OCI-LY1 (cell line): Measurements from ENCODE around the gene EFHC1.

Experiments
- H2AFZ ChIP-seq: fragments of 200-600 bp; sonication (generic), shearing (Covaris generic); 2 replicates; pipeline ENCODE4 v1.6.0; 2014; ENCODE audit warnings: antibody characterized with exemption, mild to moderate bottlenecking, low read length
- H3F3A ChIP-seq: fragments of 200-600 bp; sonication (generic), shearing (Covaris generic); 2 replicates; pipeline ENCODE4 v1.6.0; 2014; ENCODE audit warnings: mild to moderate bottlenecking, antibody characterized with exemption, low read length, moderate library complexity; ENCODE audit not compliant: insufficient read depth
- H3K27ac ChIP-seq: fragments of 200-600 bp; sonication (generic); 2 replicates; pipeline ENCODE4 v1.5.1; 2014; ENCODE audit warnings: low read length, mixed run types, mild to moderate bottlenecking, low read depth; ENCODE audit not compliant: poor library complexity, severe bottlenecking
- H3K27me3 ChIP-seq: fragments of 200-600 bp; sonication (generic); 2 replicates; pipeline ENCODE4 v1.6.0; 2014; ENCODE audit warnings: antibody characterized with exemption, mild to moderate bottlenecking, low read length, moderate library complexity; ENCODE audit not compliant: insufficient read depth
- H3K36me3 ChIP-seq: fragments of 200-600 bp; sonication (generic); 2 replicates; pipeline ENCODE4 v1.6.1; 2014; ENCODE audit warnings: mild to moderate bottlenecking, antibody characterized with exemption, low read length, moderate library complexity, mixed read lengths; ENCODE audit not compliant: insufficient read depth
- H3K4me1 ChIP-seq: fragments of 200-600 bp; sonication (generic); 2 replicates; pipeline ENCODE4 v1.5.1; 2014; ENCODE audit warnings: mild to moderate bottlenecking, low read length, moderate library complexity; ENCODE audit not compliant: insufficient read depth, severe bottlenecking
- H3K4me2 ChIP-seq: fragments of 200-600 bp; sonication (generic), shearing (Covaris generic); 2 replicates; pipeline ENCODE4 v1.6.1; 2014; ENCODE audit warnings: low read length
- H3K4me3 ChIP-seq: fragments of 200-600 bp; sonication (generic); 2 replicates; pipeline ENCODE4 v1.5.1; 2014; ENCODE audit warnings: low read length, low read depth, mild to moderate bottlenecking, mixed read lengths; ENCODE audit not compliant: poor library complexity, severe bottlenecking
- H3K79me2 ChIP-seq: fragments of 200-600 bp; shearing (Covaris generic); 2 replicates; pipeline ENCODE4 v1.6.1; 2016; ENCODE audit warnings: mixed run types, low read length, mixed read lengths; ENCODE audit not compliant: insufficient read depth
- H3K9ac ChIP-seq: fragments of 200-600 bp; sonication (generic), shearing (Covaris generic); 2 replicates; pipeline ENCODE4 v1.6.1; 2014; ENCODE audit warnings: mild to moderate bottlenecking, low read length, mixed read lengths
- H3K9me2 ChIP-seq: fragments of 200-600 bp; sonication (generic), shearing (Covaris generic); 2 replicates; pipeline ENCODE4 v1.6.1; 2014; ENCODE audit warnings: low read depth, mild to moderate bottlenecking, low read length, mixed read lengths
- H3K9me3 ChIP-seq: fragments of 200-600 bp; shearing (Covaris generic); 2 replicates; pipeline ENCODE4 v1.6.1; 2014; ENCODE audit warnings: low read length, mixed read lengths
- H4K20me1 ChIP-seq: fragments of 200-600 bp; sonication (generic), shearing (Covaris generic); 2 replicates; pipeline ENCODE4 v1.6.0; 2016; ENCODE audit warnings: mild to moderate bottlenecking, low read length; ENCODE audit not compliant: insufficient read depth
- CTCF ChIP-seq: fragments of 200-600 bp; sonication (generic), shearing (Covaris generic); IDR thresholded peaks from 2 replicates; pipeline ENCODE4 v1.5.1; 2017; ENCODE audit warnings: mild to moderate bottlenecking, antibody characterized with exemption, low read length, moderate library complexity, mixed read lengths
- EZH2 ChIP-seq: fragments of 200-600 bp; sonication (generic), shearing (Covaris generic); IDR thresholded peaks from 2 replicates; pipeline ENCODE4 v1.8.0; 2017; ENCODE audit warnings: borderline replicate concordance, mixed run types, mild to moderate bottlenecking, antibody characterized with exemption, low read length, moderate library complexity, mixed read lengths

EFHC1 gene

DNA sequence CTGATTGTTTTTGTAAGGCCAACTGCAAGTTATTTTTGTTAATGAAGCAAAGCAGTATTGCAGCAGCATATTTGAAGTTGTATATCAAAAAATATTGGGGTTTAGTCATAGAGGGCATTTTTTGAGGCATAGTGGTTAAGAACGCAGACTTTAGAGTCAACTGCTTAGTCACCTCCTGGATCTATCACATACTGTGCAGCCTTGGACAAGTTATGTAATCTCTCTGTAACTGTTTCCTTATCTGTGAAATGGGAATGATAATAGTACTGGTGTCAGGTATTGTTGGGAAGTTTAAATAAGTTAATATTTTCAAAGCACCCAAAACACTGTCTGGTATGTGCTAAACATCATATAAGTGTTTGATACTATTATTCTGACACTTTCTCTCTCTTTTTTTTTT lies 27.2 kb upstream of the EFHC1 start:
- Histone ChIP-seq H3K9me3 (no peaks in the 10 kb centered on the region), H3K4me1 (peaks cover 43% of the 10 kb centered on the region), H3K9me2 (no peaks in the 10 kb centered on the region), H2AFZ (no peak overlapping the region), H3K27me3 (no peaks in the 10 kb centered on the region), H3K4me2 (no peak overlapping the region), H3K4me3 (no peak overlapping the region), H3K27ac (no peak overlapping the region), H3K36me3 (no peaks in the 10 kb centered on the region), H4K20me1 (no peaks in the 10 kb centered on the region), H3K79me2 (no peaks in the 10 kb centered on the region), H3K9ac (no peak overlapping the region), H3F3A (no peaks in the 10 kb centered on the region)
- TF ChIP-seq EZH2 (no peak), CTCF (no peak)

GRCh38 chr6:52393780-52394179 lies 26.4 kb upstream of the EFHC1 start:
- Histone ChIP-seq H3K27me3 (no peaks in the 10 kb centered on the region), H3K79me2 (no peaks in the 10 kb centered on the region), H3K9ac (no peak overlapping the region; the same call in 1 of the 2 replicates), H3K27ac (no peak overlapping the region), H3K9me2 (no peaks in the 10 kb centered on the region), H3K4me3 (no peak overlapping the region), H3K4me2 (peak overlapping the region; percentile 16; the same call in 1 of the 2 replicates), H3K9me3 (no peaks in the 10 kb centered on the region), H3K4me1 (peaks cover 49% of the 10 kb centered on the region), H3F3A (no peaks in the 10 kb centered on the region), H2AFZ (no peak overlapping the region), H4K20me1 (no peaks in the 10 kb centered on the region), H3K36me3 (no peaks in the 10 kb centered on the region)
- no peak for TF ChIP-seq EZH2

GRCh38 chr6:52394251-52394666 lies 25.9 kb upstream of the EFHC1 start:
- H4K20me1 ChIP-seq, result no peaks in the 10 kb centered on the region
- TF ChIP-seq EZH2 (no peak), CTCF (no peak)
- no peaks in the 10 kb centered on the region for H3K9me3 ChIP-seq
- H3K27me3 ChIP-seq, result no peaks in the 10 kb centered on the region
- H3K27ac ChIP-seq, result no peak overlapping the region
- no peak overlapping the region for H2AFZ ChIP-seq
- no peaks in the 10 kb centered on the region for H3K79me2 ChIP-seq
- H3K9me2 ChIP-seq, result no peaks in the 10 kb centered on the region
- no peaks in the 10 kb centered on the region for H3F3A ChIP-seq
- no peak overlapping the region for H3K4me3 ChIP-seq
- no peaks in the 10 kb centered on the region for H3K36me3 ChIP-seq
- H3K4me1 ChIP-seq, result peaks cover 49% of the 10 kb centered on the region
- H3K4me2 ChIP-seq, result peak overlapping the region; percentile 16; the same call in 1 of the 2 replicates
- H3K9ac ChIP-seq, result no peak overlapping the region; the same call in 1 of the 2 replicates

DNA sequence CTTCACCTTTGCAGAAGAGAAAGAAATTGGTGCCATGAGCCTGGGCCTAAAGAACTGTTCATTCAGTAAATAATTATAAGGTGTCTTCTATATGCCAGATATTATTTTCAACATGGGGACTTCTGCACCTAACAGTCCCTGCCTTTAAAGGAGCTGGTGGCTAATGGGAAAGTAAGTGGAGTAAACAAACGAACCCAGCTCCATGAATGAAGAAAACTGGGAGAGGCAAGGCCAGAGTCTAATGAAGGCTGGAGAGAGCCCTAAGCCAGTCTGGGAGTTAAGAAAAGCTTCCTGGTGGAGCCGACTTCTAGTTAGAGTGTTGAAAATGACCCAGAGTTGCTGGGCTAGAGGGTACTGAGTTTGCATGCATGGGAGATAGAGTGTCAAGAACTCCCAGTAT lies 24.2 kb upstream of the EFHC1 start:
- TF ChIP-seq EZH2 (no peak), CTCF (no peak)

More for the DNA sequence above, 24.2 kb upstream of the EFHC1 start:
- no peak overlapping the region for H3K4me2 ChIP-seq
- H3K27me3 ChIP-seq, result no peaks in the 10 kb centered on the region
- H3K36me3 ChIP-seq, result no peaks in the 10 kb centered on the region
- no peaks in the 10 kb centered on the region for H3K79me2 ChIP-seq
- no peaks in the 10 kb centered on the region for H4K20me1 ChIP-seq
- H3K4me1 ChIP-seq, result peaks cover 40% of the 10 kb centered on the region
- no peak overlapping the region for H3K4me3 ChIP-seq
- no peaks in the 10 kb centered on the region for H3F3A ChIP-seq
- no peak overlapping the region for H3K27ac ChIP-seq
- no peaks in the 10 kb centered on the region for H3K9me3 ChIP-seq
- H3K9me2 ChIP-seq, result no peaks in the 10 kb centered on the region
- no peak overlapping the region for H2AFZ ChIP-seq
- no peak overlapping the region for H3K9ac ChIP-seq
